PFSK-1 (cell line): ENCODE results near the gene LRRC72.

Experiments
- SIN3A ChIP-seq: IDR thresholded peaks from 2 replicates; pipeline ENCODE4 v1.6.1; 2012; ENCODE audit warnings: mild to moderate bottlenecking, low read length, moderate library complexity, borderline replicate concordance; ENCODE audit not compliant: insufficient read depth
- TAF1 ChIP-seq: IDR thresholded peaks from 2 replicates; pipeline ENCODE4 v1.6.1; 2012; ENCODE audit warnings: low read length, control low read depth, borderline replicate concordance; ENCODE audit not compliant: insufficient read depth

Gene LRRC72

GRCh38 chr7:16630654-16631053, 104.0 kb downstream of the LRRC72 start:
- no peak for TF ChIP-seq TAF1
- TF ChIP-seq SIN3A = no peak
